Activated T-cell treated with anti-CD3 and anti-CD28 coated beads, Interleukin-2, amount 50 U/mL, for 48 hours (primary cell): ENCODE results near the gene SSBP1.

Experiments
- DNase-seq, 2 experiments: peaks; one replicate each; pipeline ENCODE4 v3.0.0-alpha.2; 2020

The SSBP1 gene

DNA sequence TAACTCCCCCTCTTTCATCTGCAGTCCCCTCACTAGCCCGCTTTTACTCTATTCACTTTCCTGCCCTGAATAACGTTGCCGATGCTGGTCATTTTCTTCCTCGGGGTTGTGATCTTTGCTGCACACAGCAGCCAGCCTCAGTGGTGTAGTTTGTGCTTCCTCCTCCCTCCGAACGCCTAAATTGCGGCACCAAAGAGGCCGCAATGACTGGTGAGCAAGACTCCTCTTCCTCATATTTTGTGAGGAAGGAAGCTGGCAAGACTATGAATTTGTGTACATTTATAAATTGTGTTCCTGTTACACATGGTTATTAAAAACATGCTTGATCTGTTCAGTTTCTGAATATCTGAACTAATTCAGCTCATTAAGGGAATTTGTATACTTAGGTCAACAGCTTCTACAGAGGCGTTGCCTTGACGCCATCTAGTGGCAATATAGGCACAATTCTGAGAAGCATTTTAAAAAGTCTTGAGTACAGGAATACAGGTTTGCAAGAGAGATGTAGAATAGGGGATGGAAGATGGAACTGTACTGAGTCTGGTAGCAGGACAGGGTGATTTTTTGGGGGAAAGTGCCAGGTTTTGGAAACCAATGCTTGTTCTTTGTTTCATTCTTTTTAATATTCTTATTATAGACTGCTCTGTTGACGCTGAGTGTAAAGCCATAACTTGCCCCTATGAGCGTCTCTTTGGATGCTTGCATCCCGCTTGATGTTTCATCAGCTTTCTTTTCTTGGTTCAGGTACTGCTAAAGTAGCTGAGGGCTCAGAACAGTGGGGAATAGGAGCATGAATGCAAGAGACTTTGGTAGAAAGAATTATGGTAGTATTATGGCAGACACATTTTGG is 47.8 kb downstream of the SSBP1 start:
- DNase-seq = no peak

DNA sequence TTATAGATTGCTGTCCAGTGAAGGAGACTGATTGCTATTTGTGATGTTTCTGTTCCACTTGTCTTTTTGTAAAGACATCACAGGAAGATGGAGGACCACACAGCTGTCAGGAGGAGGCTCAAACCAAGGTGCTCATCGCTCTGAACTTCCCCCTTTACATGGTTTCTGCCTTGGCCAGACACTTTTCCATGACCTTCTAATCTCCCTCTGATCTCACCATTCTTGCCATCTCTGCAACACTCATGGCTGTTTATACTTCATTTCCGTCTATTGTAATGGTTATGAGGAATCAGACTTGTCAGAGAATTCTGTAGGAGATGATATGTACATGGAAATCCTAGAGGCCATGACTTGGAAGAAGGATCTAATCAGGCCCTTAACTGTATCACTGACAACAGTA is 50.1 kb downstream of the SSBP1 start:
- no peak for DNase-seq

DNA sequence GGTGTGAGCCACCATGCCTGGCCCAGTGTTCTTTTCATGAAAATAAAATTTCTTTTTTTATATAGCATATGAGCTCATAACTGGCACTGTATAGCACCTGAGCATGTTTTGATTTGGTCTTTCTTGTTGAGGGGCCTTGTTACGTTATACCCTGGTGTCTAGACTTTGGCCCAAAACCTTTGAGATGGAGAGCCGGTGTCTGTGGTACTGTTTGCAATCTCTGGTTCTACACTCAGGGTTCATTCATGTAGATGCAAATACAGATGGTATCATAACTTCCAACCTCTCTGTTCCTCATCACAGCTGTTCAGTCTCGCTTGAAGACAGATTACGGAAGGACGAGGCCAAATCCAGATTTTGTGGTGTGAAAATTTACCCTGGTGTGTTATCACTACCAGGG is 51.8 kb downstream of the SSBP1 start, which contains the start of gene TAS2R5:
Gene TAS2R5, plus strand, starts transcription at position 301 of the 400 bp plus-strand sequence. CDS start 145 bp downstream, outside the sequence.
- no peak for DNase-seq

- DNase-seq = no peak
These were observed 54.4 kb downstream of the SSBP1 start for GRCh38 chr7:141792526-141792925.
